NCI-H2227 (cell line): Measurements from ENCODE around the gene RASAL1.

Experiments used
- DNase-seq: peaks from one replicate; lab custom pipeline; 2025; ENCODE audit not compliant: unreplicated experiment; lab: John Stamatoyannopoulos, UW

The RASAL1 gene

GRCh38 chr12:113077859-113078255 is 57.7 kb downstream of the RASAL1 start:
- DNase-seq = no peak

DNA sequence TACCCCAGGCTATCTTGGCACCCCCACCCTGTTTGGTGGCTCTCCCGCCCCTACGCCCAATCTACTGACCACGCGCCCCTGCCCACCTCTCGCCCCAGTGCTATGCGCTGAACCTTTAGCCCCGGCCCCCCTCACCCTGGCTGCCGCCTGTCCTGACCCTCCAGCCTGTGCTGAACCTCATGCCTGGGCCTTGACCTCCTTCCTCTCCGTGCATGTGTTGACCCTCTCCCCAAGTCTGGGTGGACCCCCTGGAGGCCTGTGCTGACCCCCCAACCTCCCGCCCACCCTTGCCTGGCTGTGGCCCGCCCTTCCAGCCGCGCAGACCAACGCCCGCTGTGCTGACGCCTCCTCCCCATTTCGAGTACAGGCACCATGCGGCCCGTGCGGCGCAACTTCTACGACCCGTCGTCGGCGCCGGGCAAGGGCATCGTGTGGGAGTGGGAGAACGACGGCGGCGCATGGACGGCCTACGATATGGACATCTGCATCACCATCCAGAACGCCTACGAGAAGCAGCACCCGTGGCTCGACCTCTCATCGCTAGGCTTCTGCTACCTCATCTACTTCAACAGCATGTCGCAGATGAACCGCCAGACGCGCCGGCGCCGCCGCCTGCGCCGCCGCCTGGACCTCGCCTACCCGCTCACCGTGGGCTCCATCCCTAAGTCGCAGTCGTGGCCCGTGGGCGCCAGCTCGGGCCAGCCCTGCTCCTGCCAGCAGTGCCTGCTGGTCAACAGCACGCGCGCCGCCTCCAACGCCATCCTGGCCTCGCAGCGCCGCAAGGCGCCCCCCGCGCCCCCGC is 58.3 kb downstream of the RASAL1 start:
- DNase-seq = no peak

DNA sequence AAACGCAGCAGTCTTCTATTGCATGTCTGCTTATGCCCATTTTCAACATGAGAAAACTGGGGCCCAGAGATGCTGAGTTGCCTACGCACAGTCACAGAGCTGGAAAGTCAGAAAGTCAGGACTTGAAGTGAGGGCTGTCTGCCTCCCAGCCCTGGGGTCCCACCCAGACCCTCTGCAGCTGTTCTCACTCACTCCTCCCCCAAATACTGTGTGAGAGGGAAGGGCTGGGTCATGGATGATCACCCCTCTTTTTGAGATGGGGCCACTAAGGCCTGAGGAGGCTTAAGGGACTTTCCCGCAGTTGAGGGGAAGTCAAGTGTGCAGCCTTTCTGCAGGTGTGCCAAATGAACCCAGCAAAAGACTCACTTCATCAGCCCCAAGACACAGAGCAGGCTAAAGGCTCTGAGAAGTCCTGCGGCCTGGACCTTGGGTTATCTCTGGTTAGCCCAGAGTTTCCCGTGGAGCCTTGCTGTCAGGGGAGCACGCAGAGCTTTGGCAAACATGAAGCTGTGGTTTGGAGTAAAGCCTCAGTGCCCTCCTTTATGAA is 60.4 kb downstream of the RASAL1 start:
- no peak for DNase-seq

DNA sequence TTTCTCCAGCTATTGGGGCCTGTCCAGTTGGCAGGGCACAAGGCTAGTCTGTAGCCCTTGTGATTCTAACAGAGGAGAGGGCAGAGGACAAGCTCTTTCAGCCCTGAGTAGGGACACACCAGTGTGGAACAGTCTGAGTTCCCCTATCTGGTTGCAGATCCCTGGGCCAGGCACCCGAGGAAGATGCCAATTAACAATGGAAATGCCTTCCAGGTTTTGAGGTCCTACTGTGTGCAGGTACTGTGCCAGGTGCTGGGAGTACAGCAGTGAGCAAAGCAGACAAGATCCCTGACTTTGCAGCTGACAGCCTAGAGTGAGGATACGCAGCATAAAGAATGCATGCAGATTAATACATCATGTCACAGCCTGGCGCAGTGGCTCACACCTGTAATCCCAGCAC is 62.0 kb downstream of the RASAL1 start:
- no peak for DNase-seq

DNA sequence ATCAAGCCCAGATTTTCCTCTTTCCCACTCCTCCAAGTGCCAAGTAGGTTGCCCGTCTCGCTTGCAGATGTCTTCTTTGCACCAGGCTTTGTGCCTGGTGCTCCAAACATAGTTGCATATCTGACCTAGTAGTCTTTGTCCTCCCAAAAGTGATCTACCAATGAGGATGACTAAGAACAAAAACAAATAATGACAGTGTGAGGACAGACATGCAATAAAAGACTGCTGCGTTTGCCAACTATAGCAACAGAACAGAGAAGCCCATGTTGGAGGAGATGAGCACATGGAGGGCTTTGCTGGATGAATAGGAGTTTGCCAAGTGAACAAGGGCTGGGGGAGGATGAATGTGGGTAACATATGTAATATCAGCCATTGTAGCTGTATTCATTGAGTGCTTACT is 63.4 kb downstream of the RASAL1 start:
- no peak for DNase-seq

DNA sequence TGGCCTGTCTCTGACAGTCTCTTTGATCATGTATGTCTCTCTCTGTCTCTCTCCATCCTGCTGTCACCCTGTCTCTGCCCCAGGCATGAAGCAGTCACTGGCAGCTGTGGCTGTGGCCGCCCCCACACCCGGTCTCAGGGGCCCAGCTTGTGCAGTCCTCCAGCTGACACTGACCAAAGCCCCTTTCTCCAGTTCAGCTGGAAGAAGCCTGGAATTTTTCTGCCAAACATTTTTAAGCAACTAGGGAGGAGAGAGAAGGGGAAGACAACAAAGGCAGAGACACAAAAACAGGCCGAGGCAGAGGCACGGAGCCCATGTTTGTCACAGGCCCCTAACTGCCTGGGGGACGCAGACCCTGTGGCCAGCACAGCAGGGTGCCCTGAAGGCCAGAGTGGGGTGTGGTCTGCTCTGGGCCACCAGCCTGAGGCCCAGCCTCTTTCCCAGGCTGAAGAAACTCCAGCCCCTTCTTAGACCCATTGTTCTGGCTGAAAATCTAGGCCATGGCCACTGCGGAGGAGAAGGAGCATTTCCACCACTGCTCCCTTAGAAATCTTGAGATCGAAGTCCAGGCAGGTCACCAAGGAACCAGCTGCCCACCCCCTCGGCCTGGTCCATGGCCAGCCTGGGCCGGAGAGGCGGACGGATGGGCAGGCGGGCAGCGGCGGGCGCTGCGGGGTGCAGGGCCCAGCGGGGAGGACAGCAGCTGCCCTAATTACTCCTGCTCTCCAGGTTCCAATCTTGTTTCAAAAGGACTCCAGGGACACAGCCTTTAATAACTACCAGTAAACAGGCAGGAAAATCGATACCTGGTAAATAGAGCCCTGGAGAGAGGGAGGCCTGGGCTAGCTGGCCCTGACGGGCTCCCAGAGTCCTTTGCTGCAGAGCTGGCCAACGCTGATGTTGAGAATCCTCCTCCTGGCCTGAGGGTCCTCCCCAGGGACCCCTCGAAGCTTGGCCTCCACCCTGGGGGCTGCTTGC is 64.1 kb downstream of the RASAL1 start:
- peak; percentile 67 for DNase-seq

DNA sequence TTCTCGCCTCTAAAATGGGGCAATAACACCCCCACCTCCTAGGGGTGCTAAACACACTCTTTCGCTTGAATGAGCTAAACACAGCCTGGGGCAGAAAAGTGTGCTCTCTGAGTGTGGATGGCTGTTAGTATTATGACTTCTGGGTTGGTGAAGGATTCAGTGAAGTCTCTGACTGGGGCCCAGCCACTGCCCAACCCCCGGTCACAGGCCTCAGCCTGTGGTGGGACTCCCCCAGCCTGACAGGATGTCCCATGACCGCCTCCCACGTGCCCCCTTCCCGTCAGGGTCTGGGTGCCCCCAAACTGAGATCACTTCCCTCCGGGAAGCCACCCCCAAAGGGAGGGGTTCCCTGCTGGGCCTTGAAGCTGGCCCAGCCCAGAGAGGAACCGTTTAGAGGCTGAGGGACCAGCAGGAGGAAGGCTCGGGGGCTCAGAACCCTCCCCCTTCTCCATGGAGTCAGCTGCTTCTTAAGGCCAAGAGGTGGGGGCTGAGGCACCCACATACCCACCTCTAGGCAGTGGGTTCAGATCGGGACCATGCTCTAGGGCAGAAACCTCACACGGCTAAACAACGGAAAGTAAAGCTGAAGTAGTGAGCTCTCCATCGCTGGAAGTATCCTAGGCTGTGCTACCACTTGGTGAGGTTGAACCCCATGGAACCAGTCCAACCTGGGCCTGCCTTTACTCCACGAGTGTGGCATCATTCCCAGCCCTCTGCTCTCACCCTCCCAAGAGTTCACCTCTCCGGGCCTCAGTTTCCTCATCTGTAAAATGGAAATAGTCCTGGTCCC is 65.2 kb downstream of the RASAL1 start:
- no peak for DNase-seq

GRCh38 chr12:113069751-113070116 is 65.8 kb downstream of the RASAL1 start:
- no peak for DNase-seq

GRCh38 chr12:113069149-113069548 is 66.4 kb downstream of the RASAL1 start:
- no peak for DNase-seq

GRCh38 chr12:113067987-113068935 is 67.3 kb downstream of the RASAL1 start:
- DNase-seq = no peak

GRCh38 chr12:113066813-113067400 is 68.7 kb downstream of the RASAL1 start:
- no peak for DNase-seq

DNA sequence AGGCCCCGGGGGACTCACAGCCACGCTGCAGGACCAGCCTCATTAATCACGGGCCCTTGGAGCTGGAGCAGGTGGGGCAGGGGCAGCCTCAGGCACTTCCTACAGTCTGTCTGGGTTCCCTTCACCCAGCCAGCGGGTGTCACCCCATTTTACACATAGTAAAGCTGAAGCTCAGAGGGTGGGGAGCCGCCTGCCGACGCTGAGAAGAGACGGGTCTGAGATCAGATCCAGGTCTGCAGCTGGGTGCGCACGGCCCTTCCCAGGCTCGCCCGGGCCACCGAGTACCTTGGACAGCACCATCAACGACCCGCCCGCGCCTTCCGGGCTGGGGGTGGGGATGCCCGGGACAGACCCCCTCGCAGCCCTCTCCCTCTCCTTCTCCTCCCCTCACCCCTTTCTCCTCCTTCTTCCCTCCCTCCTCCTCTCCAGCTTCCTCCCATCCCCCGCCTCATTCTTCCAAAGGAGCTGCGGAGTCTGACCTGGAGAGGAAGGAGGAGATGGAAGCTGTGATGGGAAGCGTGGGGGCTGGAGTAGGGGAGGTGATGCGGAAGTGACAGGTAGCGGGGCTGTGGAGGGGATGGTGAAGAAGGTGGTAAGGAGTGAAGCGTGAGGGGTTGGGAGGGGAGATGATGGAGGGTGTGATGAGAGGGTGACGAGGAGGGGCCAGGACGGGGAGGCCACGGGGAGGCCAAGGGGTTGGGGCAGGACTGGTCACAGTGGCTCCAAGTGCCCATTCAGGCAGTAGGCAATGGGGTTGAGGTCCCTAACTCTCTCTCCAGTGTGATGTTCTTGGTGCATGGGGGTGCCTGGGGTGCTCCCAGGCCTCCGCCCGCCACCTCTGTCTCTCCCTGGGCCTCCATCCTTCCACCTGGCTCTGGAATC is 70.2 kb downstream of the RASAL1 start:
- peak; percentile 43 for DNase-seq

- no peak for DNase-seq
Observed at GRCh38 chr12:113064395-113065125, 71.0 kb downstream of the RASAL1 start.

- no peak for DNase-seq
Observed at GRCh38 chr12:113063396-113064350, 71.9 kb downstream of the RASAL1 start.

DNA sequence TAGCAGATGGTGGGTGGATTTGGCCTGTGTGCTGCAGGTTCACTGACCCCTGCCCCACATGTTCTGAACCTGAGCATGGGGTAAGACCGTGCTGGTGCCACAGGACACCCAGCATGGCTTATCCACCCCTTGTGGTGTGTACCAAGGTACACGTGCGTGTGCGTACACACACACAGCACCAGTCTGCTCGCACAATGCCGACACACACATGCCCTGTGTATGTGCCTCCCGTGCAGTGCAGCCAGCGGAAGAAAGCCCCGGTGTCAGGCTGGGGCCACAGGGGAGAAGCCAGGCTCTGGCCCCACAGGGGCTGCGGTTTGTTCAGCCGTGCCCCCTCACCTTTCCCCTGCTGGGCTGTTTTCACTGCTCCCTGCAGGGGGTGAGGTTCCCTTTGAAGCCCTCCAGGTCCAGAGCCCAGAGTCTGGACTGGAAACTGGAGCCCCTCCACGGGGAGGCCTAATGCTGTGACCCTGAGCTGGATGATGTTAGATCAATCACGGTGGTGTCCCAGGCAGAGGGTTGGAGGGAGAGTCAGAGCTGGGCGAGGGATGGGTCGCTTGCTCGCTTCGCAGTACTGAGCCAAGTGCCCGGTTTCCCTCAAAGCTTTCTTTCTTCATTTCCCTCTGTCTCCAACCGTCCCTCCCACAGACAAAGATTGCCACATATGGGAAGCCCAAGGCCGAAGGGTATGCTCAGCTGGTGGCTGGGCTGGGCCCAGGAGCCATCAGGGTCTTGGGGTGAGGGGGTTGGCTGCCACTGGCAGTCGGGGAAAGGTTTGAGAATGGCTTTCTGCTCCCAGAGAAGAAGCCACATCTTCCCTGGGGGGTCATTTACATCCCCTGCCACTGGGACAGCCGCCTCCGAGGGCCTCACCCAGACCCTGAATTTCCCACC is 72.8 kb downstream of the RASAL1 start:
- no peak for DNase-seq
